HUES48 (cell line): ENCODE measurements around the gene SCAP.

ENCODE experiments used
- H3K27ac ChIP-seq: one replicate; pipeline ENCODE4 v1.7.0; 2013; ENCODE audit warnings: low read depth, low read length, inconsistent platforms
- H3K27me3 ChIP-seq: 2 replicates; pipeline ENCODE4 v1.6.1; 2013; ENCODE audit warnings: mild to moderate bottlenecking, low read length; ENCODE audit not compliant: control insufficient read depth, insufficient read depth
- H3K36me3 ChIP-seq: 2 replicates; pipeline ENCODE4 v1.6.1; 2013; ENCODE audit warnings: low read length; ENCODE audit not compliant: control insufficient read depth, insufficient read depth
- H3K4me1 ChIP-seq: 2 replicates; pipeline ENCODE4 v1.6.1; 2013; ENCODE audit warnings: mild to moderate bottlenecking, low read length; ENCODE audit not compliant: control insufficient read depth, insufficient read depth
- H3K4me3 ChIP-seq: 2 replicates; pipeline ENCODE4 v1.5.1; 2013; ENCODE audit warnings: mild to moderate bottlenecking, low read depth, low read length
- H3K9ac ChIP-seq: 2 replicates; pipeline ENCODE4 v1.6.1; 2013; ENCODE audit warnings: mild to moderate bottlenecking, low read depth, low read length, moderate library complexity
- H3K9me3 ChIP-seq: 2 replicates; pipeline ENCODE4 v1.6.1; 2013; ENCODE audit warnings: low read length; ENCODE audit not compliant: control insufficient read depth, insufficient read depth

The SCAP gene

DNA sequence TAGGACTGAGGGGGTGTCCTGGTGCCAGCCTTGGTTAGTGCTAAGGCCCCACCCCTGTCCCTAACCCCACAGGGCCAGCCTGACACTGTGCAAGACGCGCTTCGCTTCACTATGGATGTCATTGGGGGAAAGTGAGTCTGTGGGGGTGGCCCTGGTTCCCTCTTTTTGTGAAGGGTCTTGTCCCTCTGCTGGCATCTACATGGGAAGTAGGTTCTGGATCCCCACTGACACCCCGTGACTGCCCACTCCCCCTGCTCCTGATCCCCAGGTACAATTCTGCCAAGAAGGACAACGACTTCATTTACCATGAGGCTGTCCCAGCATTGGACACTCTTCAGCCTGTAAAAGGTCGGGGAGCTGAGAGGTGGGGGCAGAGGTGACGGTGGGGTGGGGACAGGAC, 68.5 kb downstream of the SCAP start:
- H3K27me3 ChIP-seq: no peaks in the 10 kb centered on the region
- no peaks in the 10 kb centered on the region for H3K4me1 ChIP-seq
- H3K27ac ChIP-seq: no peak overlapping the region
- no peaks in the 10 kb centered on the region for H3K9me3 ChIP-seq
- H3K9ac ChIP-seq: no peak overlapping the region
- no peak overlapping the region for H3K4me3 ChIP-seq
- peaks cover 59% of the 10 kb centered on the region for H3K36me3 ChIP-seq

DNA sequence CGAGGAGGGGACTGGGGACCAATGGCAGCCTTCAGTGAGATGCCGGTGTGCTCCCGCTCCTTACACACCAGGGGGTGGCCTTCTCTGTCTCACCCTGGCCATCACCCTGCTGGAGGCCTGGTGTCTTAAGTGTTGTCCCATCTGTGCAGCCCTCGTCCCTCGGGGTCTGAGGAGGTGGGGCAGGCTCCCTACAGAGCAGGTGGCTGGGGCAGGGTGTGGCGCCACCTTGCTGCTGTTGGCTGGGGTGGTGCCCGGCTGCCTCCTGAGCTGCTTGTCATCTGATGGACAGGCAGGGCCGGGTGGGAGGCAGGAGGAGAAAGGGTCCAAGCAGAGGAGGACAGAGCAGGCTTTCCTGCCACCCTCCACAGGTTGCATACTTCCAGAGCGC, 69.0 kb downstream of the SCAP start:
- Histone ChIP-seq H3K36me3 (peaks cover 56% of the 10 kb centered on the region), H3K9me3 (no peaks in the 10 kb centered on the region), H3K27ac (no peak overlapping the region), H3K4me3 (no peak overlapping the region), H3K4me1 (no peaks in the 10 kb centered on the region), H3K27me3 (no peaks in the 10 kb centered on the region), H3K9ac (no peak overlapping the region)

DNA sequence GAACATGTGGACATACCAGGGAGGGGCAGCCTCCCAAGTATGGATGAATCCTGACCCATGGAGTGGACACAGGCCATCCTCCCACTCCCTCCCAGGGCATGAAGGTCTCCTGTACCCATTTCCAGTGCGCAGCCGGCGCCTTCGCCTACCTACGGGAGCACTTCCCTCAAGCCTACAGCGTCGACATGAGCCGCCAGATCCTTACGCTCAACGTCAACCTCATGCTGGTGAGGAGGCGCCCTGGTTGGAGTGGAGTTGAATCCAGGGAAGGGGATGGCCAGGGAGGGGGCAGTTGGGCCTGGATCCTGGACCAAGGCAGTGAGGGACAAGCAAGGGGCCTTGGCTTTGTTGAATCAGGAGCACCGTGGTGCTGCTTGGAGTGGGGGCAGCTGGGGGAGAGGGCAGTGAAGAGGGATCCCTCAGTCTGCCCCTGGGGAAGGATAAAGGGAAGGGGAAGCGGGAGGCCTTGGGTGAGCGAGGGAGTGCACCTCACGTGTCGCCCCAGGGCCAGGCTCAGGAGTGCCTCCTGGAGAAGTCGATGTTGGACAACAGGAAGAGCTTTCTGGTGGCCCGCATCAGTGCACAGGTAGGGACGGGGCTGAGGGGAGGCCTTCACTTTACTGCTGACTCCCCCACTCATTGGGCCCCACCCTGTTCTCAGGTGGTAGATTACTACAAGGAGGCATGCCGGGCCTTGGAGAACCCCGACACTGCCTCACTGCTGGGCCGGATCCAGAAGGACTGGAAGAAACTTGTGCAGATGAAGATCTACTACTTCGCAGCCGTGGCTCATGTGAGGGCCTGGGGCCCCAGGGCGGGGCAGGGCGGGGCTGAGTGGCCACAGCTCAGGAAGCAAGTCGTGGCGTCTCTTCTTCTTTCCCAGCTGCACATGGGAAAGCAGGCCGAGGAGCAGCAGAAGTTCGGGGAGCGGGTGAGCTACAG, 69.7 kb downstream of the SCAP start:
- no peaks in the 10 kb centered on the region for H3K4me1 ChIP-seq
- no peaks in the 10 kb centered on the region for H3K27me3 ChIP-seq
- H3K9ac ChIP-seq: no peak overlapping the region
- H3K4me3 ChIP-seq: no peak overlapping the region
- peaks cover 50% of the 10 kb centered on the region for H3K36me3 ChIP-seq
- H3K9me3 ChIP-seq: no peaks in the 10 kb centered on the region
- H3K27ac ChIP-seq: no peak overlapping the region

DNA sequence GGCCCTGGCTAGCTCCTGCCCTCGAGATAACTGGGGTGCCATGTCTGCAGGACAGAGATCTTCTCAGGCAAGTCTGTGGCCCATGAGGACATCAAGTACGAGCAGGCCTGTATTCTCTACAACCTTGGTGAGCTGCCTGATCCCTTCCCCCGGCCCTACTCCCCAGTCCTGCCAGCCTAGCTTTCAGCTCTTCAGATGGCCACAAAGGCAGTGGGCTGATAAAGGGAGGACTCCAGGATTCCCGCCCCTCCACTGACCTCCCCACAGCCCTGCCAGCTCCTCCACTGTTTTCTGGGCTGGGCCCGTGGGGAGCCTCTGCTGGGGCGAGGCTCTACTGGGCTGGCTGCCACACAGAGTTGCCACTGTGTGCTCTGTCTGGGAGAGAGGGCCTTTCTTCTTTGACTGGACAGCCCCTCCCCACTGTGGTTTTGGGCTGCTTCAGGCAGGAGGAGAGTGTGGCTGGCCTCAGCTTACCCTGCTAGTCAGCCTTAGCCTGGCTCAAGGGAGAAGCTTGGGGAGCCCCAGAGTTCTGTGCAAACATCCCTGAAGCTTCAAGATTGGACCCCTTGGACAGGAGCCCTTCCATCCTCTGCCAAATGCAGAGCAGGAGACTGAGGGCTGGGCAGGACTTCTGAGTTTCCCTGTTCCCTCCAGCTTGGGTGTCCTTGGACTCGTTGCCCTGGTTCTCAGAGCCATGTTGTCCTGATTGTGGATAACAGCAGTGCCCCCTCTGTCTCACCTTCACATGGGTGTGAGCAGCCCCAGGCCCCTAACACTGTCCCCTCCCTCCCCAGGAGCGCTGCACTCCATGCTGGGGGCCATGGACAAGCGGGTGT, 70.6 kb downstream of the SCAP start:
- Histone ChIP-seq H3K9me3 (no peaks in the 10 kb centered on the region), H3K27me3 (no peaks in the 10 kb centered on the region), H3K4me3 (no peak overlapping the region), H3K4me1 (no peaks in the 10 kb centered on the region), H3K9ac (no peak overlapping the region), H3K27ac (no peak overlapping the region), H3K36me3 (peaks cover 48% of the 10 kb centered on the region)

DNA sequence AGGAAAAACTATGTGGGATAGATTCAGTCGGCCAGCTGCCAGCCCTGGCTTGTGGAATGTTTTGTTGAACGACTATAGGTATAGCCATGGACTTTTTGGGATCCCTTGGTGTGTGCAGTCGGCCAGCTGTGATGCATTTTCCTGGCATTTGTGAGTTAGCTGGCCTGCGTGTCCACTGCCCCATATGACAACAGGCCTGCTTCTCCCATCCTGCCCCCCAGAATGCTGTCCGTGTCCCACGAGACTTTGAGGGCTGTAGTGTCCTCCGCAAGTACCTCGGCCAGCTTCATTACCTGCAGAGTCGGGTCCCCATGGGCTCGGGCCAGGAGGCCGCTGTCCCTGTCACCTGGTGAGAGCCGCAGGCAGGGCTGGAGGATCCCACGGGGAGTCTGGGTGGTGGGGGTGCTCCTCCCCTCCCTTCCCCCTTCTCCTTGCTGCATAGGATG, 71.3 kb downstream of the SCAP start:
- peaks cover 42% of the 10 kb centered on the region for H3K36me3 ChIP-seq
- H3K4me1 ChIP-seq: no peaks in the 10 kb centered on the region
- H3K9ac ChIP-seq: no peak overlapping the region

DNA sequence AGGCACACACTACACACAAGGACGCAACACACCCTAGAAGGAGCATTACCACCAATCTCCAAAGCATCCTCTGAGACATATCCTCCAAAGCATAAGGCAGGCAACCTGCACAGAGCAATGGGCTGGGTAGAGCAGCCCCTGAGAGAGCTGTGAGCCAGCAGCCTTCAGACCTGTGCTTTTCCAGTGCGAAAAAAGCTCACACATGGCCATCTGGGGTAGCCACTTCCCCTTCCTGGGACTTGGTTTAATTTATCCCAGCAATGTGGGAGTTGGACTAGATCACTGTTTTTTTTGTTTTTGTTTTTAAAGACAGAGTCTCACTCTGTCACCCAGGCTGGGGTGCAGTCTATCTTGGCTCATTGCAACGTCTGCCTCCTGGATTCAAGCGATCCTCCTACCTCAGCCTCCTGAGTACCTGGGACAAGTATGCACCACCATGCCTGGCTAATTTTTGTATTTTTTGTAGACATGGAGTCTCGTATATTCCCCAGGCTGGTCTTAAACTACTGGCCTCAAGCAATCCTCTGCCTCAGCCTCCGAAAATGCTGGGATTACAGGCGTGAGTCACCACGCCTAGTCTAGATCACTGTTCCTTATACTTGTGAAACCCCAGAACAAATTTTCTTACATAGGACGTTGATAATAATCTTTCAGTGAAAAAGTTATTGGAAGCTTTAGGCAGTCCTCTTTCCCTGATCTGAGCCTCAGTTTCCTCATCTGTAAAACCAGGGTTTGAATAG, 76.0 kb downstream of the SCAP start:
- Histone ChIP-seq H3K27me3 (no peaks in the 10 kb centered on the region), H3K9me3 (no peaks in the 10 kb centered on the region), H3K4me3 (no peak overlapping the region), H3K4me1 (no peaks in the 10 kb centered on the region), H3K27ac (no peak overlapping the region), H3K36me3 (peaks cover 26% of the 10 kb centered on the region), H3K9ac (no peak overlapping the region)

More for the DNA sequence above, 71.3 kb downstream of the SCAP start:
- no peaks in the 10 kb centered on the region for H3K27me3 ChIP-seq
- H3K9me3 ChIP-seq: no peaks in the 10 kb centered on the region
- no peak overlapping the region for H3K4me3 ChIP-seq
- H3K27ac ChIP-seq: no peak overlapping the region

DNA sequence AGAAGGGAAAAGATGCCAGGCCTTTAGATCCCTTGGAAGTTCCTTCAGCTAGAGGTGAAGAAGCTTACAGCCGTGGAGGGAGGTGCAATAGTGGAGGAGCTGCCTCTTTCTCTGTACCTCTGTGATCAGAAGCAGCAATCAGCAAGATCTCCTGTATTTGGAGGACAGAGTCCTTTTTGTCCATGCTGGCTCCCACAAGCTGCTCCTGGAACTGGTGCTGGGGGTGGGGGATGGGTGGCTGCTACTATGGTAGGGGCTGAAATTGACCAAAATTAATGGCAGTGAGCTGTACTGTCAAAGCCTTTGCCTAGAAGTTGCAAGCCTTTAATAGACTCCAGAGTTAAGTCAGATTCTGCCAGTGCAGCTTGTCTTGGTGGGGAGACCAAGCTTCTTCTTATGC, 76.7 kb downstream of the SCAP start:
- H3K4me1 ChIP-seq: peaks cover 4% of the 10 kb centered on the region; the same call in 1 of the 2 replicates
- no peak overlapping the region for H3K4me3 ChIP-seq
- H3K9me3 ChIP-seq: no peaks in the 10 kb centered on the region
- no peaks in the 10 kb centered on the region for H3K27me3 ChIP-seq
- peaks cover 26% of the 10 kb centered on the region for H3K36me3 ChIP-seq
- H3K27ac ChIP-seq: no peak overlapping the region
- no peak overlapping the region for H3K9ac ChIP-seq

DNA sequence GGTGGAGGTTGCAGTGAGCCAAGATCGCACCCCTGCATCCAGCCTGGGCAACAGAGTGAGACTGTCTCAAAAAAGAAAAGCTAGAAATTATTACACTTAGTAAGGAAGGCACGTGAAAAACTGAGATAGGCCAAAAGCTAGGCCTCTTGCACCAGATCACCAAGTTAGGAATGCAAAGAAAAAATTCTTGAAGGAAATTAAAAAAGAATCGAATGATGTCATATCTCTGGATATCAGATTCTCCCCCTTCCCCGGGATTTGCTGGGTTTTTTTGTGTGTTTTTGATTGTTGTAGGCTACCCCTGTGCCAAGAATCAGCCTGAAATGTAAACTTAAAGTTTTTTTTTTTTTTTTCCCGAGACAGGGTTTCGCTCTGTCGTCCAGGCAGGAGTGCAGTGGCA, 77.5 kb downstream of the SCAP start:
- H3K27ac ChIP-seq: no peak overlapping the region
- H3K9ac ChIP-seq: no peak overlapping the region
- no peaks in the 10 kb centered on the region for H3K9me3 ChIP-seq
- peaks cover 26% of the 10 kb centered on the region for H3K36me3 ChIP-seq
- no peak overlapping the region for H3K4me3 ChIP-seq
- peaks cover 7% of the 10 kb centered on the region; the same call in 1 of the 2 replicates for H3K4me1 ChIP-seq
- no peaks in the 10 kb centered on the region for H3K27me3 ChIP-seq

DNA sequence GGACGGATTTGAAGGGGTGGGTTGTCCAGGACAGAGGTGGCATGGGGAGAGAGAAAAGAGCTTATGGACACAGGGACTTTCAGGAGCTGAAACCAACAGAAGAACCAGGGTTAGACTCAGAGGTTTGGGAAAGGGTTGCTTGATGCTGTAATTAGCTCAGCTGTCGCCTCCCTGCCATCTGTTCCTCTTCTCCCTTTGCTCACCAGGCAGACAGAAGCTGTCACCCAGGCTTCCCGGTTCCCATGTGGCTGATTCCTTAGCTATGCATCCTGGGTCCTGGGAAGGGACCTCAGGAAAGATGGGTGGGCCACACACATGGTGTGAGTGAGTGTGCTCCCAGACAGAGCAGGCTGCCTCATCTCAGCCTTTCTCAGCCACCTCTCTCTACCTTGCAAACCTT, 80.9 kb downstream of the SCAP start:
- Histone ChIP-seq H3K9ac (no peak overlapping the region), H3K27ac (no peak overlapping the region), H3K4me1 (peaks cover 7% of the 10 kb centered on the region; the same call in 1 of the 2 replicates), H3K9me3 (no peaks in the 10 kb centered on the region), H3K36me3 (peaks cover 27% of the 10 kb centered on the region), H3K4me3 (no peak overlapping the region), H3K27me3 (no peaks in the 10 kb centered on the region)

DNA sequence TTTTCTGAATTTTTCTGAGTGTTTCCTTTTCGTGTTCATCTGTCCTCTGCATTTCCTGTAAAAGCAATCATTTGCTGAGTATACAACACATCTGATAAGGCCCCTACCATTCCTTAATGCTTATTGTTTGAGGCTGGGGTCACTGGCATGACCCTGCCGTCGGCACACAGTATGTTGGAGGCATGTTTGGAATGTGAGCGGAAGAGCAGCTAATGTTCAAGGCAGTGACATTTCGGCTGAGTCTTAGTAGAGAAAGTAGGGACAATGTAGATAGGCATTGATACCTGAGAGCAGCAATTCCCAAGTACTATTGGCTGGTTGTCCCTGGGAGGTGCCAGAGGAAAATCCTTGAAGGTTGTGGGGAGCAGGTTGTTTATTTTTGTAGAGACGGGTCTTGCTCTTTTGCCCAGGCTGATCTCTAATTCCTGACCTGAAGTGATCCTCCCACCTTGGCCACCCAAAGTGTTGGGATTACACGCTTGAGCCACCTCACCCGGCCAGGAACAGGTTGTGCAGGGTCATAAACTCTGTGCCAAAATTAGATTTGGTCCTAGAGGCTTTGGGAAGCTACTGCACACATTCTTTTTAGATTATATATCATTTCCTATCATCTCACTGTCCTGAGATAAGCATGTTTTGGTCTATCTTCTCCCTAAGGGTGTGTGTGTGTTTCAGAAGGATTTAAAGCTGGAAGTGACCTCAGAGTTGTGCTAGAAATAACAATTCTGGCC, 81.4 kb downstream of the SCAP start:
- no peak overlapping the region for H3K4me3 ChIP-seq
- H3K27me3 ChIP-seq: no peaks in the 10 kb centered on the region
- no peak overlapping the region for H3K9ac ChIP-seq
- H3K27ac ChIP-seq: no peak overlapping the region
- H3K36me3 ChIP-seq: peaks cover 24% of the 10 kb centered on the region
- peaks cover 7% of the 10 kb centered on the region; the same call in 1 of the 2 replicates for H3K4me1 ChIP-seq
- H3K9me3 ChIP-seq: no peaks in the 10 kb centered on the region
